H1 (cell line): ENCODE results near the gene MSI2. TPM values are rescaled to one million over a fixed set of nuclear protein-coding genes. Genes with fewer than 3 reads are reported as not detected.

Experiments used
- CTCF ChIA-PET: fragments of 300-600 bp; sonication (Branson Sonifier 250); formaldehyde crosslinking; loops from one replicate; lab custom pipeline; 2021; ENCODE audit not compliant: partially characterized antibody; lab: Charles Lee
- POLR2A ChIA-PET: fragments of 300-600 bp; sonication (Branson Sonifier 250); formaldehyde crosslinking; loops from one replicate; lab custom pipeline; 2021; ENCODE audit warnings: inconsistent platforms; ENCODE audit not compliant: partially characterized antibody; lab: Charles Lee
- DNase-seq, 2 experiments: peaks; one replicate each; pipeline versions ENCODE4 v3.0.0 to v3.0.0-alpha.2; 2010 to 2022; ENCODE audit warnings: low spot score in 2 of 2, low read depth in 1 of 2, mixed read lengths in 1 of 2
- FAIRE-seq: peaks from 2 replicates; lab custom pipeline; 2011; peaks lifted over from hg19 to GRCh38; lab: Jason Lieb, UNC
- H2AFZ ChIP-seq: 2 replicates; pipeline ENCODE4 v1.8.1; 2012; ENCODE audit warnings: low read length, inconsistent platforms
- H2AK5ac ChIP-seq: 2 replicates; pipeline ENCODE4 v1.6.1; 2013; ENCODE audit warnings: low read depth, low read length
- H2BK120ac ChIP-seq: replicated peaks from 2 replicates; pipeline ENCODE3; 2013; ENCODE audit warnings: low read depth, low read length, inconsistent platforms
- H2BK12ac ChIP-seq: 2 replicates; pipeline ENCODE4 v1.6.1; 2013; ENCODE audit warnings: low read depth, low read length
- H2BK15ac ChIP-seq: 2 replicates; pipeline ENCODE4 v1.6.1; 2013; ENCODE audit warnings: low read length
- H2BK20ac ChIP-seq: 2 replicates; pipeline ENCODE4 v1.6.1; 2013; ENCODE audit warnings: low read length
- H2BK5ac ChIP-seq: 2 replicates; pipeline ENCODE4 v1.6.1; 2013; ENCODE audit warnings: low read depth, low read length
- H3K14ac ChIP-seq: 2 replicates; pipeline ENCODE4 v1.6.1; 2013; ENCODE audit warnings: inconsistent platforms; ENCODE audit not compliant: insufficient read length
- H3K18ac ChIP-seq: 2 replicates; pipeline ENCODE4 v1.6.1; 2013; ENCODE audit warnings: low read length; ENCODE audit errors: extremely low read depth
- H3K23ac ChIP-seq: 2 replicates; pipeline ENCODE4 v1.6.1; 2013; ENCODE audit warnings: inconsistent platforms; ENCODE audit not compliant: insufficient read length
- H3K23me2 ChIP-seq: 2 replicates; pipeline ENCODE4 v1.6.1; 2013; ENCODE audit warnings: low read depth, low read length
- H3K27ac ChIP-seq: 2 replicates; pipeline ENCODE4 v1.6.1; 2011; ENCODE audit warnings: low read depth, low read length, inconsistent platforms
- H3K27me3 ChIP-seq, 4 experiments: replicated peaks in 1 of 4; 1 replicate in 1 of 4; 2 replicates in 3 of 4; pipeline versions ENCODE4 v1.6.1 to v1.8.1; 2011 to 2013; ENCODE audit warnings: low read length in 3 of 4, mild to moderate bottlenecking in 3 of 4, inconsistent platforms in 2 of 4, mixed read lengths in 2 of 4, moderate library complexity in 1 of 4; ENCODE audit not compliant: control insufficient read depth in 3 of 4, insufficient read depth in 3 of 4; ENCODE audit errors: extremely low read depth in 1 of 4
- H3K36me3 ChIP-seq, 4 experiments: 2 replicates each; pipeline versions ENCODE4 v1.6.1 to v1.8.1; 2011 to 2013; ENCODE audit warnings: mild to moderate bottlenecking in 4 of 4, low read length in 3 of 4, moderate library complexity in 2 of 4, control low read depth in 1 of 4, inconsistent platforms in 1 of 4; ENCODE audit not compliant: insufficient read depth in 4 of 4, control insufficient read depth in 2 of 4
- H3K4ac ChIP-seq: replicated peaks from 2 replicates; pipeline ENCODE3; 2013; ENCODE audit warnings: low read length, low read depth, mixed read lengths, inconsistent platforms; ENCODE audit not compliant: insufficient read length
- H3K4me1 ChIP-seq, 4 experiments: replicated peaks in 1 of 4; 1 replicate in 1 of 4; 2 replicates in 3 of 4; pipeline versions ENCODE4 v1.6.1 to v1.8.1; 2011 to 2013; ENCODE audit warnings: low read length in 3 of 4, inconsistent platforms in 2 of 4, mixed read lengths in 1 of 4; ENCODE audit not compliant: insufficient read depth in 4 of 4, control insufficient read depth in 3 of 4
- H3K4me2 ChIP-seq, 2 experiments: 2 replicates each; pipeline versions ENCODE4 v1.6.1 to v1.8.1; 2011 to 2013; ENCODE audit warnings: low read depth in 2 of 2, low read length in 2 of 2, control low read depth in 1 of 2, inconsistent platforms in 1 of 2, mild to moderate bottlenecking in 1 of 2; ENCODE audit not compliant: insufficient read depth in 1 of 2
- H3K4me3 ChIP-seq, 4 experiments: fragments of 200-600, 300-600 bp in 1 of 4; sonication (generic), shearing (Covaris generic), sonication (Bioruptor Twin) in 1 of 4; 2 replicates each; pipeline versions ENCODE4 v1.5.1 to v1.8.1; 2011 to 2016; ENCODE audit warnings: low read length in 4 of 4, low read depth in 3 of 4, control low read depth in 2 of 4, inconsistent platforms in 2 of 4, mild to moderate bottlenecking in 2 of 4, mixed read lengths in 1 of 4, moderate library complexity in 1 of 4; ENCODE audit not compliant: insufficient read depth in 2 of 4; ENCODE audit errors: extremely low read depth in 1 of 4
- H3K56ac ChIP-seq: replicated peaks from 2 replicates; pipeline ENCODE3; 2013; ENCODE audit warnings: low read depth, mild to moderate bottlenecking, mixed read lengths, low read length, inconsistent platforms; ENCODE audit not compliant: insufficient read length
- H3K79me1 ChIP-seq: 2 replicates; pipeline ENCODE4 v1.6.1; 2013; ENCODE audit warnings: low read depth, low read length, control low read depth
- H3K79me2 ChIP-seq, 2 experiments: 2 replicates each; pipeline versions ENCODE4 v1.6.1 to v1.8.1; 2012 to 2013; ENCODE audit warnings: low read length in 2 of 2, mild to moderate bottlenecking in 2 of 2, inconsistent platforms in 1 of 2; ENCODE audit not compliant: insufficient read depth in 2 of 2, control insufficient read depth in 1 of 2
- H3K9ac ChIP-seq, 4 experiments: replicated peaks in 1 of 4; 1 replicate in 1 of 4; 2 replicates in 3 of 4; pipeline versions ENCODE4 v1.6.1 to v1.8.1; 2011 to 2013; ENCODE audit warnings: low read depth in 3 of 4, low read length in 3 of 4, control low read depth in 2 of 4, mild to moderate bottlenecking in 2 of 4, moderate library complexity in 2 of 4, inconsistent platforms in 1 of 4; ENCODE audit errors: extremely low read depth in 1 of 4
- H3K9me3 ChIP-seq, 2 experiments: 2 replicates each; pipeline versions ENCODE4 v1.6.1 to v1.8.1; 2012 to 2013; ENCODE audit warnings: mild to moderate bottlenecking in 2 of 2, moderate library complexity in 2 of 2, control low read depth in 1 of 2, inconsistent platforms in 1 of 2, low read depth in 1 of 2, low read length in 1 of 2, mixed read lengths in 1 of 2; ENCODE audit not compliant: insufficient read depth in 2 of 2
- H4K20me1 ChIP-seq, 2 experiments: replicated peaks in 1 of 2; 2 replicates each; pipeline versions ENCODE3 to v1.8.1; 2011 to 2013; ENCODE audit warnings: inconsistent platforms in 2 of 2, low read length in 2 of 2, mild to moderate bottlenecking in 1 of 2; ENCODE audit not compliant: insufficient read depth in 2 of 2, control insufficient read depth in 1 of 2
- H4K5ac ChIP-seq: 2 replicates; pipeline ENCODE4 v1.6.1; 2013; ENCODE audit warnings: low read length, low read depth, mixed read lengths, inconsistent platforms; ENCODE audit not compliant: insufficient read length
- H4K8ac ChIP-seq: 2 replicates; pipeline ENCODE4 v1.8.0; 2013; ENCODE audit warnings: mild to moderate bottlenecking, moderate library complexity, low read length, inconsistent platforms; ENCODE audit not compliant: insufficient read depth; ENCODE audit errors: extremely low read depth
- H4K91ac ChIP-seq: replicated peaks from 2 replicates; pipeline ENCODE3; 2013; ENCODE audit warnings: low read length, mixed read lengths, inconsistent platforms; ENCODE audit not compliant: insufficient read length
- BCL11A ChIP-seq, 2 experiments: IDR thresholded peaks; one replicate each; pipeline ENCODE4 v1.6.1; 2011; ENCODE audit warnings: low read depth in 2 of 2, low read length in 2 of 2, mild to moderate bottlenecking in 2 of 2
- BRCA1 ChIP-seq: IDR thresholded peaks from 2 replicates; pipeline ENCODE4 v1.6.1; 2012; ENCODE audit warnings: low read depth, low read length, improper control_type of control experiment
- EZH2 ChIP-seq: fragments of 200-600 bp; sonication (generic); IDR thresholded peaks from 2 replicates; pipeline ENCODE4 v1.7.1; 2012; ENCODE audit warnings: low read depth, mild to moderate bottlenecking, moderate library complexity, low read length, inconsistent platforms; ENCODE audit not compliant: severe bottlenecking
- GTF2F1 ChIP-seq: IDR thresholded peaks from 2 replicates; pipeline ENCODE4 v1.6.1; 2012; ENCODE audit warnings: low read depth, low read length, improper control_type of control experiment, borderline replicate concordance
- KDM1A ChIP-seq: fragments of 200-600, 300-600 bp; sonication (generic); IDR thresholded peaks from 2 replicates; pipeline ENCODE4 v1.7.1; 2016; ENCODE audit warnings: mild to moderate bottlenecking, low read length, borderline replicate concordance
- KDM4A ChIP-seq: IDR thresholded peaks from one replicate; pipeline ENCODE4 v1.7.1; 2012; ENCODE audit warnings: low read depth, mild to moderate bottlenecking, moderate library complexity, low read length, inconsistent platforms; ENCODE audit not compliant: severe bottlenecking
- NANOG ChIP-seq: IDR thresholded peaks from 2 replicates; pipeline ENCODE4 v1.6.1; 2011; ENCODE audit warnings: low read length, low read depth, mild to moderate bottlenecking, inconsistent platforms; ENCODE audit not compliant: insufficient read depth, poor library complexity, severe bottlenecking
- RNF2 ChIP-seq: fragments of 200-900, 300-1000 bp; sonication (generic); IDR thresholded peaks from 2 replicates; pipeline ENCODE4 v1.7.1; 2016; ENCODE audit warnings: borderline replicate concordance, low read depth, mild to moderate bottlenecking, antibody characterized with exemption, low read length; ENCODE audit not compliant: poor library complexity, severe bottlenecking; ENCODE audit errors: missing control alignments
- SAP30 ChIP-seq: fragments of 300-600 bp; sonication (generic); IDR thresholded peaks from 2 replicates; pipeline ENCODE4 v1.7.1; 2012; ENCODE audit warnings: low read length, moderate library complexity, mild to moderate bottlenecking, inconsistent platforms; ENCODE audit not compliant: insufficient read depth, insufficient replicate concordance
- SIRT6 ChIP-seq: IDR thresholded peaks from one replicate; pipeline ENCODE4 v1.7.1; 2012; ENCODE audit warnings: low read length, inconsistent platforms
- SP1 ChIP-seq: IDR thresholded peaks from 2 replicates; pipeline ENCODE4 v1.6.1; 2011; ENCODE audit warnings: low read depth, low read length
- SUZ12 ChIP-seq: fragments of 200-600 bp; sonication (generic); IDR thresholded peaks from 2 replicates; pipeline ENCODE4 v1.6.1; 2012; ENCODE audit warnings: mild to moderate bottlenecking, inconsistent platforms, low read length, moderate library complexity, mixed read lengths
- TAF1 ChIP-seq: IDR thresholded peaks from 2 replicates; pipeline ENCODE4 v1.6.1; 2011; ENCODE audit warnings: mild to moderate bottlenecking, low read depth, low read length
- WGBS, 2 experiments: shearing (Covaris generic) in 1 of 2; methylation state at CpG; one replicate each; pipeline versions ENCODE4 v1.1.6 to v1.1.7; 2013 to 2015; ENCODE audit warnings: low lambda C conversion rate in 2 of 2, mixed read lengths in 2 of 2, inconsistent platforms in 1 of 2, low coverage in 1 of 2, missing lambda C conversion rate in 1 of 2; ENCODE audit not compliant: insufficient replicate concordance in 2 of 2, insufficient coverage in 1 of 2, insufficient read length in 1 of 2; ENCODE audit errors: extremely low coverage in 1 of 2, missing lambda C conversion rate in 1 of 2; 5-methylcytosine and 5-hydroxymethylcytosine counted together
- polyA plus RNA-seq, 7 experiments: library from polyadenylated mRNA; depleted of rRNA in 3 of 7; stranded (reverse) in 5 of 7; unstranded in 2 of 7; fragments of >200 nt in 5 of 7; fragments of 200-250 nt in 2 of 7; gene quantifications; 1 replicate in 5 of 7; 2 replicates in 1 of 7; 4 replicates in 1 of 7; pipeline versions ENCODE4 v1.2.1 to v1.2.3, GENCODE V29; 2011 to 2013; ENCODE audit warnings: missing spikeins in 2 of 7, mixed read lengths in 2 of 7
- total RNA-seq: library from RNA; stranded (reverse); fragmentation: NEBNext Ultra II Directional; extraction: Animal tissue kit (Norgen Biotek cat#: 25700); gene quantifications from 2 replicates; pipeline ENCODE4 v1.2.1, GENCODE V29; 2021
- TF ChIP-seq, protein P1 (sequence below): IDR thresholded peaks from 2 replicates; pipeline ENCODE4 v1.6.1; 2012; ENCODE audit warnings: inconsistent platforms

MSI2 gene
- total and polyA plus RNA-seq, 2 of the 8 experiments (the other 6 are each of a cell fraction or from before 2014, with no cell fraction given), result 36.7 to 80.6 TPM

- no peak overlapping the region for H3K56ac ChIP-seq
- DNase-seq (peak in 1 of 2 experiments; percentile 11), FAIRE-seq (no peak)
- no peak overlapping the region for H4K5ac ChIP-seq
- H2BK120ac ChIP-seq, result no peak overlapping the region
- H3K79me1 ChIP-seq, result no peaks in the 10 kb centered on the region
- H2BK5ac ChIP-seq, result no peak overlapping the region
- no peak overlapping the region for H2BK12ac ChIP-seq
- H2AK5ac ChIP-seq, result no peak overlapping the region
- no peak overlapping the region for H3K27ac ChIP-seq
- H3K14ac ChIP-seq, result no peak overlapping the region
- H3K4me2 ChIP-seq, result no peak overlapping the region
- H3K79me2 ChIP-seq, result no peaks in the 10 kb centered on the region
- no peak overlapping the region for H3K9ac ChIP-seq
- no peak overlapping the region for H3K18ac ChIP-seq
- H3K23me2 ChIP-seq, result no peaks in the 10 kb centered on the region
- H2AFZ ChIP-seq, result no peak overlapping the region
- H3K4me3 ChIP-seq, result no peak overlapping the region
- peaks cover 0 to 3% (median 1%) of the 10 kb centered on the region in 4 experiments; a peak in 2 of 8 replicates for H3K36me3 ChIP-seq
- H3K9me3 ChIP-seq, result no peaks in the 10 kb centered on the region
- H4K91ac ChIP-seq, result no peak overlapping the region
- WGBS, 2 experiments, result 75% methylated on average over 5 of the region's 5 CpGs; no CpG with 5 or more reads in 1 of the 2 experiments
- no peaks in the 10 kb centered on the region; a peak in 1 of 7 replicates for H3K27me3 ChIP-seq
- H2BK20ac ChIP-seq, result no peak overlapping the region
- peaks cover 0 to 2% of the 10 kb centered on the region in 2 experiments for H4K20me1 ChIP-seq
- CTCF ChIA-PET, result interaction anchor here (0.7 to 2.0 kb wide), 12 partner anchors 11 to 440 kb away, joined by 3 to 11 read pairs (median 4); no protein-coding TSS in a partner anchor
- H3K4me1 ChIP-seq, result no peaks in the 10 kb centered on the region
- H4K8ac ChIP-seq, result no peak overlapping the region
- POLR2A ChIA-PET, result no interaction called here
- no peak overlapping the region for H3K23ac ChIP-seq
- H3K4ac ChIP-seq, result no peak overlapping the region
- H2BK15ac ChIP-seq, result no peak overlapping the region
- no peak for TF ChIP-seq SIRT6
- no peak for TF ChIP-seq GTF2F1
- TF ChIP-seq KDM4A, result no peak
- TF ChIP-seq NANOG, result no peak
- TF ChIP-seq RNF2, result no peak
- no peak for TF ChIP-seq KDM1A
- no peak for TF ChIP-seq SP1
- TF ChIP-seq, protein P1, sequence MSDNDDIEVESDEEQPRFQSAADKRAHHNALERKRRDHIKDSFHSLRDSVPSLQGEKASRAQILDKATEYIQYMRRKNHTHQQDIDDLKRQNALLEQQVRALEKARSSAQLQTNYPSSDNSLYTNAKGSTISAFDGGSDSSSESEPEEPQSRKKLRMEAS, result no peak
- no peak for TF ChIP-seq BCL11A (IDR thresholded peaks at IDR 0.05; ENCODE audit: low read depth in 2 of 2, low read length in 2 of 2)
- TF ChIP-seq BRCA1, result no peak
- TF ChIP-seq SUZ12, result no peak
- no peak for TF ChIP-seq SAP30
- no peak for TF ChIP-seq EZH2
- no peak for TF ChIP-seq TAF1
These were observed 421.0 kb downstream of the MSI2 start for GRCh38 chr17:57677301-57677700.
